ENCODE data around the gene PLD4. TPM values are rescaled to one million over a fixed set of nuclear protein-coding genes. Genes with fewer than 3 reads are reported as not detected.
A peak's percentile ranks its signal among the peaks of the same experiment; 100 is the strongest.

Gene PLD4
- total and polyA plus RNA-seq, 9 of the 15 experiments (the other 6 are each of a cell fraction or from before 2014, with no cell fraction given), result 0.18 to 0.24 TPM; not detected in 7

DNA sequence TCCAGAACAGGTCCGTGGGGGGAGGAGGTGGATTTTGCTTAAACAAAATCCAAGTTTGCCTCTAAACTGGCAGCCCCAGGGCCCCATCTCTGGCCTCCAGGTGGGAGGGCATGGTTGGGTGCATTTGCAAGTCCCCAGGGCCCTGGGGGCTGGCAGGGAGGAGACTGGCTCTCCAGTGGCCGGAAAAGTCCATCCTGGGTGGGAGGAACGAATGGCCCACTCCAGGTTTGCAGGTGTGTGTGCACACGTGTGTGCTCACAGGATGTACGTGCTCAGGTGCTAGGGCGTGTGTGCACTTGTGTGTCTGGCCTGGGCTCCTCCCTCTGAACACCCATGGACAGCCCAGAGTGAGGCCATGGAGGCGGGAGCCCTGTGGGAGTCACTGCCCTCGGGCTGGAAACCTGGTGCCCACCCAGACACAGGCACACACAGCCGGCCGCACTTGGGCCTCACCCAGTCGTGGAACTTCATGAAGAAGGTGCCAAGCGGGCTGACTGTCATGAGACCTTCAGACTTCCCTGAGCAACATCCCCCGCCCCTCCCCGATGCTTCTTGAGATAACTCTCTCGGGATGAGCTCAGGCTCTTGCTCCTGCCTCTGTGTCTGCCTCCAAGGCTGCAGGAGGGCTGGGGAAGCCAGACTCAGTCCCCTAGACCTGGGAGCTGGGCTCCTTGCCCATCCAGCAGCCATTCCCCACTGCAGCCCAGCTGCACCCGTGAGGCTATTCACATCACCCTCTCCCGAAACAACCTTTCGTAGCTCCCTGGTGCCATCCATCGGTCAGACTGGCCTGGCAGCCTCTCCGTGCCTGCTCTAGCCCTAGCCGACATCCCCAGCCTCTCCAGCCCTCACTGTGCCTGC lies 44.1 kb downstream of the PLD4 start:
- no TSS peak for BruUV-seq (replicated peaks)
- Histone ChIP-seq H3K27ac (ENCODE audit: extremely low read depth, low read depth, low read length) (no peak overlapping the region), H2AFZ (ENCODE audit: low read depth, low read length) (no peak overlapping the region), H3K9ac (ENCODE audit: insufficient read depth in 1 of 2, low read depth in 2 of 2, low read length in 2 of 2) (0 out of 4 replicates have a peak overlapping the region, but pooled peaks of 1 of the 2 experiments have one; percentile 17), H3K9me3 (replicated peaks; ENCODE audit: control insufficient read depth, insufficient read depth, low read depth, low read length) (no peaks in the 10 kb centered on the region), H3K9me1 (ENCODE audit: control insufficient read depth, insufficient read depth, low read length) (no peaks in the 10 kb centered on the region), H3K27me3 (ENCODE audit: control insufficient read depth in 2 of 2, insufficient read depth in 2 of 2, low read length in 2 of 2) (peaks cover 5 to 32% of the 10 kb centered on the region in 2 experiments; a peak in 2 of 5 replicates), H3K4me3 (no peak overlapping the region), H3K4me2 (ENCODE audit: insufficient read depth, low read length) (no peak overlapping the region; the same call in 1 of the 2 replicates), H4K20me1 (replicated peaks; ENCODE audit: control insufficient read depth, insufficient read depth, low read length) (peaks cover 6% of the 10 kb centered on the region; the same call in 1 of the 2 replicates), H3K4me1 (replicated peaks in 1 of 2; ENCODE audit: control insufficient read depth in 2 of 2, insufficient read depth in 2 of 2, low read length in 2 of 2) (peaks cover 0 to 59% of the 10 kb centered on the region in 2 experiments; a peak in 3 of 5 replicates), H3K36me3 (ENCODE audit: control insufficient read depth, insufficient read depth, low read length) (no peaks in the 10 kb centered on the region), H3K79me2 (ENCODE audit: control insufficient read depth, insufficient read depth, low read length) (no peaks in the 10 kb centered on the region)
- ChIA-PET POLR2A (interaction anchor here (0.8 kb wide), 1 partner anchor 15 kb away, joined by 4 read pairs; no protein-coding TSS in a partner anchor), CTCF (ENCODE audit: low intra/inter-chr PET ratio) (no interaction called here)
- in situ Hi-C loops (cut with MboI) (no loop called here), intact Hi-C loops (cut with micrococcal nuclease) (no loop called here)
- DNase-seq (ENCODE audit: extremely low read depth in 1 of 4, low spot score in 3 of 4), result no peak
- TF ChIP-seq CTBP1 (IDR thresholded peaks at IDR 0.05; ENCODE audit: borderline replicate concordance), result peak; percentile 50; the same call in 1 of the 2 replicates
- TF ChIP-seq TSC22D4 (tag; IDR thresholded peaks at IDR 0.05), result no peak
- TF ChIP-seq L3MBTL2 (IDR thresholded peaks at IDR 0.05), result 0 out of 2 replicates have a peak, but pooled peaks have one; percentile 27
- TF ChIP-seq HDAC2 (IDR thresholded peaks at IDR 0.05), result no peak
- no peak for TF ChIP-seq ZNF324 (CRISPR knock-in tag; IDR thresholded peaks at IDR 0.05)
- TF ChIP-seq, protein P1, sequence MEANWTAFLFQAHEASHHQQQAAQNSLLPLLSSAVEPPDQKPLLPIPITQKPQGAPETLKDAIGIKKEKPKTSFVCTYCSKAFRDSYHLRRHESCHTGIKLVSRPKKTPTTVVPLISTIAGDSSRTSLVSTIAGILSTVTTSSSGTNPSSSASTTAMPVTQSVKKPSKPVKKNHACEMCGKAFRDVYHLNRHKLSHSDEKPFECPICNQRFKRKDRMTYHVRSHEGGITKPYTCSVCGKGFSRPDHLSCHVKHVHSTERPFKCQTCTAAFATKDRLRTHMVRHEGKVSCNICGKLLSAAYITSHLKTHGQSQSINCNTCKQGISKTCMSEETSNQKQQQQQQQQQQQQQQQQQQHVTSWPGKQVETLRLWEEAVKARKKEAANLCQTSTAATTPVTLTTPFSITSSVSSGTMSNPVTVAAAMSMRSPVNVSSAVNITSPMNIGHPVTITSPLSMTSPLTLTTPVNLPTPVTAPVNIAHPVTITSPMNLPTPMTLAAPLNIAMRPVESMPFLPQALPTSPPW (CRISPR knock-in tag; IDR thresholded peaks at IDR 0.05), result peak; percentile 85
- TF ChIP-seq NRF1 (conservative IDR thresholded peaks at IDR 0.05 in 1 of 2, IDR thresholded peaks at IDR 0.05 in 1 of 2), result peak in 1 of 2 experiments; percentile 16; a peak in 2 of 4 replicates
- no peak for TF ChIP-seq E2F3 (CRISPR knock-in tag; IDR thresholded peaks at IDR 0.05)
- TF ChIP-seq MAZ (CRISPR knock-in tag; conservative IDR thresholded peaks at IDR 0.05 in 1 of 2, IDR thresholded peaks at IDR 0.05 in 1 of 2), result peak; percentile 33 to 60; a peak in 1 of 4 replicates
- no peak for FAIRE-seq
- 9% methylated on average over 17 of the region's 21 CpGs for WGBS (ENCODE audit: insufficient coverage, low coverage, missing lambda C conversion rate)
- peak; percentile 37 for ATAC-seq
